ENCODE data around the gene GPC3.
"Not testable (repeated sequence)": the region's sequence is repeated elsewhere in the genome, so short reads cannot be mapped to it uniquely, and the experiment has no call there.

The GPC3 gene

DNA sequence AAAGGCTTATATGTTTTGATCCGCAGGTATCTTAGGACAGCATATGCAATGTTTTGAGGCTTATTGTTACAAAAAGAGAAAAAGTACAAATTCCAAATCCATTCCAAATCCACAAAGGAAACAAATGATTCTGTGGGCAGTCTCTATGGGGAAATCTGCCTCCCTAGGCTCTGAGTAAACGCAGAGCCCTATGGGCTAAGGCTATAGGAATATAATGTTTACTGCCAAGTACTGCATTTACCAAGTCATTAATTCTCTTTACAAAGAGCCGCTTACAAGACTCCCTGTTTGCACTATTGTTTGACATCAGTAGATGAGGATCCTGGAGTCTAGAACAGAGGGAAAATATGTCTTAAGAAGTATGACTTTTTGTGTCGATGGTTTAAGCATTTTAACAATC is 357.7 kb downstream of the GPC3 start:
- Histone ChIP-seq H3K4me1 (ENCODE audit: insufficient read depth, low read length) (peaks cover 10% of the 10 kb centered on the region; the same call in 1 of the 2 replicates), H3K9me3 (ENCODE audit: control insufficient read depth, insufficient read depth, low read length) (no peaks in the 10 kb centered on the region), H3K36me3 (ENCODE audit: insufficient read depth, low read length) (no peaks in the 10 kb centered on the region), H3K9ac (ENCODE audit: low read depth, low read length) (no peak overlapping the region)

DNA sequence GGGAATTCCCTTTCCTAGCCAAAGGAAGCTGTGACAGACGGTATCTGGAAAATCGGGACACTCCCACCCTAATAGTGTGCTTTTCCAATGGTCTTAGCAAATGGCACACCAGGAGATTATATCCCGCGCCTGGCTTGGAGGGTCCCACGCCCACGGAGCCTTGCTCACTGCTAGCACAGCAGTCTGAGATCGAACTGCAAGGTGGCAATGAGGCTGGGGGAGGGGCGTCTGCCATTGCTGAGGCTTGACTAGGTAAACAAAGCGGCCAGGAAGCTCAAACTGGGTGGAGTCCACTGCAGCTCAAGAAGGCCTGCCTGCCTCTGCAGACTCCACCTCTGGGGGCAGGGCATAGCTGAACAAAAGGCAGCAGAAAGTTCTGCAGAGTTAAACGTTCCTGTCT is 364.0 kb downstream of the GPC3 start:
- H3K9me3 ChIP-seq (ENCODE audit: control insufficient read depth, insufficient read depth, low read length); H3K9ac ChIP-seq (ENCODE audit: low read depth, low read length); H3K36me3 ChIP-seq (ENCODE audit: insufficient read depth, low read length); H3K4me1 ChIP-seq (ENCODE audit: insufficient read depth, low read length): not testable (repeated sequence)

DNA sequence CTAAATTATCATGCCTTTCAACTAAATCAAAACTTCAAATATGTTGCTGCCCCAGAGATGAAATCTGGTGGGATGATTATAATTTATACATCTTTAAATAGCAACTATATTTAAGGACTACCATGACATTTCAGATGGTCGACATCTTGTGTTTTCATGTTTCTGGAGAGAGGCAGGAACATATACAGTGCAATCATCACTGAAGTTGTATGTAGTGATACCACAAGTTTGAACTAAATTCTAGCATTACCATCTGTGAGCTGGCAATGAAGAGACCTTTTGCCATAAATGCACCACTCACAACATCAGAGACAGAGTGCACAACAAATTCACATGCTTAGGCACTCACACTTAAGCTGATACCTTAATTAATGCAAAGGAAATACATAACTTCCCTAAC is 373.7 kb downstream of the GPC3 start:
- H3K9me3 ChIP-seq (ENCODE audit: control insufficient read depth, insufficient read depth, low read length), result peaks cover 4% of the 10 kb centered on the region; the same call in 1 of the 2 replicates
- no peak overlapping the region for H3K9ac ChIP-seq (ENCODE audit: low read depth, low read length)
- H3K36me3 ChIP-seq (ENCODE audit: insufficient read depth, low read length), result no peaks in the 10 kb centered on the region
- no peaks in the 10 kb centered on the region for H3K4me1 ChIP-seq (ENCODE audit: insufficient read depth, low read length)

DNA sequence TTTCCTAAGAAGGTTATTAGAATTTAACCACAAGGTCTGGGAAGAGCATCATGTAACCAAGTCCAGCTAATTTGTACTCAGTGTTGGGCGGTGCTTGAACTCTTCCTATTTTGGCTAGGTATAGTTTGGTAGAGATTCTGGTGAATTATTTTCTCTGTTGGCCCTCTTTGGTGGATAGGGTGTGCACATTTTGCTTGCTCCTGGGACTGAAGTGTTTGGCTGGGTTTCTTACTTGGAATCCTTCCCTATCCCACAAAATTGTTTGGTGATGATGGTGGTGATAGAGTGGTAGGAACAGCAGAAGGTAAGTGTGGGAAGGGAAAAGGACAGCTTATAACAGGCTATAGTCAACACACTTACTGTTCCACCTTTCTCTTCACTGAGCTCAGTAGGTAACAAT is 375.3 kb downstream of the GPC3 start:
- Histone ChIP-seq H3K4me1 (ENCODE audit: insufficient read depth, low read length) (no peaks in the 10 kb centered on the region), H3K36me3 (ENCODE audit: insufficient read depth, low read length) (no peaks in the 10 kb centered on the region), H3K9me3 (ENCODE audit: control insufficient read depth, insufficient read depth, low read length) (peaks cover 4% of the 10 kb centered on the region; the same call in 1 of the 2 replicates), H3K9ac (ENCODE audit: low read depth, low read length) (no peak overlapping the region)

DNA sequence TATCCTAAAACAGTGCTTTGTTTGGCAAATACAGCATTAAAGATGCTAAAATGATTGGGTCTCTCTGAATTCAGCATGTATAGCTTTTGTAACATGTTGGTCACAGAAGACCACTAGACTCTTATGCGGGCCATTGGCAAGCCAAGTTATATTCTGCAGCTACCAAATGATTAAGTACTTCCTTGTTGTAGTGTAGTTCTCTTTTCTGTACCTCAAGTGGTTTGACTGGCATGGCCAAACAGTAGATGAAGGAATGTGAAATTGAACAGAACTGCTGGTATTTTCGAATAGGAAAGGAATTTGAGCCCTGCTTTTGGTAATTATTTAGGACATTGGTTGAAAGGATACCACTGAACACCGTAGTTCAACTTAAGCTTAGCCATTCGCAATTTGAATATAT is 376.2 kb downstream of the GPC3 start:
- Histone ChIP-seq H3K36me3 (ENCODE audit: insufficient read depth, low read length) (no peaks in the 10 kb centered on the region), H3K9ac (ENCODE audit: low read depth, low read length) (no peak overlapping the region), H3K4me1 (ENCODE audit: insufficient read depth, low read length) (no peaks in the 10 kb centered on the region), H3K9me3 (ENCODE audit: control insufficient read depth, insufficient read depth, low read length) (no peaks in the 10 kb centered on the region)

DNA sequence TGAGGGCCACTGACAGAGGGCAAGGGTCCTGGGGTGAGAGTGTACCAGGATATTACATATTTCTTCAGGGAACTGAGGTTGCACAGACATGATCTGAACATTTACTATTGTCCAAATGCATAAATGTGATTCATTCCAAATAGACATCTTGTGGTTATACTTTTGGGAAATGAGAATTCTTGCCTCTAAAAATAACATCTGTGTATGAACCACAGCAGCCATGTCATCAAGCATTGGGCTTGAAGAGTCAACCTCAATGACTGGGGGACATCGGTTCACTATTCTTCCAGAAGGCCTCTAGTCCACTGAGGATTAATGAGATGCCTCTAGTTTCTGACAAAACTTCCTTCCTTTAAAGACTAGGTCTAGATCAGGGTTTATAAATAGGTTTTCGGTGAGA is 377.0 kb downstream of the GPC3 start:
- no peaks in the 10 kb centered on the region for H3K4me1 ChIP-seq (ENCODE audit: insufficient read depth, low read length)
- H3K36me3 ChIP-seq (ENCODE audit: insufficient read depth, low read length), result no peaks in the 10 kb centered on the region
- H3K9me3 ChIP-seq (ENCODE audit: control insufficient read depth, insufficient read depth, low read length), result no peaks in the 10 kb centered on the region
- H3K9ac ChIP-seq (ENCODE audit: low read depth, low read length), result no peak overlapping the region

DNA sequence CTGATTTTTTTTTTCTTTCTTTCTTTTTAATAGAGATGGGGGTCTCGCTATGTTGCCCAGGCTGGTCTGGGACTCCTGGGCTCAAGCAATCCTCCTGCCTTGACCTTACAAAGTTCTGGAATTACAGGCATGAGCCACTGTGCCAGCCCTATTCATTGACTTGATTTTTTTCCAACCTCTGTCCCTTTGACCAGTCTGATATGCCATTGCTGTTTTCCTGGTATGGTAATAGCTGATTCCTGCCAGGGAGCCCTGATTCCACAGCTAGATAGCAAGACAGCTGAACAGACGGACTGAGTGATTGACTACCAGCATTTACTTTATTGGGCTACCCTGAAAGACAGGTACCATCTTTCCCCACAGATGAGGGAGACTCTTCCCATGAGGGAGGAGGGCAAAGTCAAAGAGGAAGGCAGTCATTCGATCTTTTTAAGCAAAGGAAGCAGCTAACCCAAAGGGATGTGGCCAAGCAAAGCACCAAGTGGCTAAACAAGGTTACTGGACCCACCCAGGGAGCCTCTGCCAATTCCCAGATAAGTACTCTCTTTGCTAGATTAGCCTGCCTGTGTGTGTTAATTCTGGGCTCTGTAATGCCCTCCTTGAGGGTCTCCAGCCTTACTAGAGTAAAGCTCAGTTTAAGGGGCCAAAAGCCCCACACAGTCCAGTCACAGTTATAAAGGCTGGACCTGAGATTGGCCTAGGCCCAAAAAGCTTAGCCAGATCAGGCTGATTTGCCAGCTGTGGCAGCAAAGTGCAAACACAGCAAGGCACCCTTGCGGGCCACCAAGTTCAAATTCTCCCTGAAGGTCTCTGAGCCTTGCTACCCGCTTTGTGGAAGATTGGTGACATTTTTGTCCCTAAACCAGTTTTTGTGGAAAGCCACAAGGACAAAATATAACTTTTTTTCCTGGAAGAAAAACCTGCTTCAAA is 377.7 kb downstream of the GPC3 start:
- H3K9ac ChIP-seq (ENCODE audit: low read depth, low read length), result no peak overlapping the region
- H3K36me3 ChIP-seq (ENCODE audit: insufficient read depth, low read length), result no peaks in the 10 kb centered on the region

DNA sequence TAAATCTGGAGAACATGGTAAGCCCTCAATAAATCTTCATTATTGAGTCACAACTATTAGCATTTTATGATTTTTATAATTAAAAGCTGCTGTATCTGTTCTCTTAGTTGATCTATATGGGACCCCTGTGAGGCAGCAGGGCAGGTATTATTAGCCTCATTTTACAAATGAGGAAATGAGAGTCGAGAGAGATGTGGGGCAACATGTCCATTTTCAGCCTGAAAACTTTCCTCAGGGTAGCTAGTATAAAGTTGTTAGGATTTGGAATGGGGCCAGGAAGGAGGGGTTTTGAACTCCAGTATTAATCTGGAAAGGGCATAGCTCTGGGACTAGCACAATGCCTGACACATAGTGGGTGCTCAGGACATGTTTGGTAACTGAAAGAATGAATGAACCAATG is 378.4 kb downstream of the GPC3 start:
- 0 out of 2 replicates have a peak, but pooled peaks cover 3% of the 10 kb centered on the region for H3K9me3 ChIP-seq (ENCODE audit: control insufficient read depth, insufficient read depth, low read length)
- H3K4me1 ChIP-seq (ENCODE audit: insufficient read depth, low read length), result no peaks in the 10 kb centered on the region
- H3K36me3 ChIP-seq (ENCODE audit: insufficient read depth, low read length), result no peaks in the 10 kb centered on the region
- no peak overlapping the region for H3K9ac ChIP-seq (ENCODE audit: low read depth, low read length)

More for the DNA sequence above, 377.7 kb downstream of the GPC3 start:
- Histone ChIP-seq H3K4me1 (ENCODE audit: insufficient read depth, low read length) (no peaks in the 10 kb centered on the region), H3K9me3 (ENCODE audit: control insufficient read depth, insufficient read depth, low read length) (no peaks in the 10 kb centered on the region)

DNA sequence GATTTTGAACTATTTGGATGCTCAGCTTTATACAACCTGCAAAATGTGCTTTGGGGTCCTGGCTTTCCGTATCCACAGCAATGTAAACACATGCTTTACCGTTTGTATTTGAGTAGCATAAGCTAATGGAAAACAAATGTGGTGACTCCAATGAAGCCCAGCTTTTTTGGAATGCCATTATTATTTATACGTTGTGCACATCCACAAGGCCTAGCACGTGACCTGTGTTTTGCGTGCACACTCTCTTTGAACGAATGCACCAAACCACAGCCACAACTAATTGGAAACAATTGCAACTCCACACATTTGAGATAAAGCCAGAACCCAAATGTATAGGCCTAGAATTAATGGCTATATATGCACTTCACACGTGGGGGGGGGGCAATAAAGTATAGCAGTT is 380.6 kb downstream of the GPC3 start:
- peaks cover 4% of the 10 kb centered on the region; the same call in 1 of the 2 replicates for H3K4me1 ChIP-seq (ENCODE audit: insufficient read depth, low read length)
- no peaks in the 10 kb centered on the region for H3K36me3 ChIP-seq (ENCODE audit: insufficient read depth, low read length)
- no peak overlapping the region for H3K9ac ChIP-seq (ENCODE audit: low read depth, low read length)
- 0 out of 2 replicates have a peak, but pooled peaks cover 3% of the 10 kb centered on the region for H3K9me3 ChIP-seq (ENCODE audit: control insufficient read depth, insufficient read depth, low read length)

DNA sequence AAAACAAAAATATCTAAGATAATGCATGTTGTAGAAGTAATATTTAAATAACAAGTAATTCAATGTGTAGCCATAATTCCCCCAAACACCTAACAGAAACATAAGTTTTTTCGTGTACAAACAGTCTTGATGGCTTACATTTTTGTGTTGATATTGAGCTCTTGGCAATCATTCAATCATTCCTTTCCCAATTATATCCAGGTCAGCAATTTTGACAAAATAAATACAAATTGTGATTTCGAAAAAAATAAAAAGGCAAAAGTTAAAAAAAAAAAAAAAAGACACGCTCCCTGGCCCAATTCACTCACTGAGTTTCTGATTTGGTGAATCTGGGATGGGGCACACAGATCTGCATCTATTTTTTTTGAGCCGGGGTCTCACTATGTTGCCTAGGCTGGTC is 382.5 kb downstream of the GPC3 start:
- Histone ChIP-seq H3K36me3 (ENCODE audit: insufficient read depth, low read length) (no peaks in the 10 kb centered on the region), H3K9me3 (ENCODE audit: control insufficient read depth, insufficient read depth, low read length) (0 out of 2 replicates have a peak, but pooled peaks cover 3% of the 10 kb centered on the region), H3K9ac (ENCODE audit: low read depth, low read length) (no peak overlapping the region), H3K4me1 (ENCODE audit: insufficient read depth, low read length) (peaks cover 4% of the 10 kb centered on the region; the same call in 1 of the 2 replicates)

DNA sequence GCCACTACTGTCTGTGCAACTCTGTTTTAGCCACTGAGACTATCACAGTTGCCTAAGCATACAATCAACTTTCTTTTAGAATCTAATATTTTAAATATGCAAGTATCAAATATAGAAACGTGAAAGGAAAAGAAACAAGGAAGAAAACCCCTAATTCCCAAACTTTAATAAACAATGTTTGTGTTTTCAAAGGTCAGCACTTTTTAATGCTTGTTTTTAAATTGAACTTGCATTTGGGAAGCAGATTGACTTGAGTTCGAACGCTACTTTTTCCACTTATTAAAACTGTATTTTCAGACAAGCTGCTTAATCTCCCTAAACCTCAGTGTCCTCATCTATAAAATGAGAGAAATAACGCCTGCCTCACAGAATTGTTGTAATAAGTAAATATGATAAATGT is 384.3 kb downstream of the GPC3 start:
- Histone ChIP-seq H3K9me3 (ENCODE audit: control insufficient read depth, insufficient read depth, low read length) (0 out of 2 replicates have a peak, but pooled peaks cover 3% of the 10 kb centered on the region), H3K4me1 (ENCODE audit: insufficient read depth, low read length) (peaks cover 4% of the 10 kb centered on the region; the same call in 1 of the 2 replicates), H3K9ac (ENCODE audit: low read depth, low read length) (no peak overlapping the region), H3K36me3 (ENCODE audit: insufficient read depth, low read length) (no peaks in the 10 kb centered on the region)

DNA sequence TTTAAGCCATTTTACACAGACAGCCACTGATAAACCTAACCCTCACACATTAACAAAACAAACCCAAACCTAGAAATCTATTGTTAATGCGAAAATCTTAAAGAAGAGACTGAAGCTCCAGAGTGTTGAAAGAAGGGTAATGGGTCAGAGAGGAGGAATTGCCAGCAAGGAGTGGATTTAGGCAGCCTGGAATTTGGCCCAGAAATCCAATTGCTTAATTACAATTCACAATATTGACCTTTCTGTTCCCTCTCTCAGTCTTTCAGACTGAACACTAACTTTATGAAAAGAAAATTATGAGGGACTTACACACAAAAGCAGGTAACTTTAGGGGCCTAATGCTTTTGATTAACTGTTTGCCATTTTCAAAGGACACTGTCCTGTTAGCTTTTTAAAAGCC is 384.9 kb downstream of the GPC3 start:
- 0 out of 2 replicates have a peak, but pooled peaks cover 3% of the 10 kb centered on the region for H3K9me3 ChIP-seq (ENCODE audit: control insufficient read depth, insufficient read depth, low read length)
- peaks cover 4% of the 10 kb centered on the region; the same call in 1 of the 2 replicates for H3K4me1 ChIP-seq (ENCODE audit: insufficient read depth, low read length)
- no peak overlapping the region for H3K9ac ChIP-seq (ENCODE audit: low read depth, low read length)
- no peaks in the 10 kb centered on the region for H3K36me3 ChIP-seq (ENCODE audit: insufficient read depth, low read length)

DNA sequence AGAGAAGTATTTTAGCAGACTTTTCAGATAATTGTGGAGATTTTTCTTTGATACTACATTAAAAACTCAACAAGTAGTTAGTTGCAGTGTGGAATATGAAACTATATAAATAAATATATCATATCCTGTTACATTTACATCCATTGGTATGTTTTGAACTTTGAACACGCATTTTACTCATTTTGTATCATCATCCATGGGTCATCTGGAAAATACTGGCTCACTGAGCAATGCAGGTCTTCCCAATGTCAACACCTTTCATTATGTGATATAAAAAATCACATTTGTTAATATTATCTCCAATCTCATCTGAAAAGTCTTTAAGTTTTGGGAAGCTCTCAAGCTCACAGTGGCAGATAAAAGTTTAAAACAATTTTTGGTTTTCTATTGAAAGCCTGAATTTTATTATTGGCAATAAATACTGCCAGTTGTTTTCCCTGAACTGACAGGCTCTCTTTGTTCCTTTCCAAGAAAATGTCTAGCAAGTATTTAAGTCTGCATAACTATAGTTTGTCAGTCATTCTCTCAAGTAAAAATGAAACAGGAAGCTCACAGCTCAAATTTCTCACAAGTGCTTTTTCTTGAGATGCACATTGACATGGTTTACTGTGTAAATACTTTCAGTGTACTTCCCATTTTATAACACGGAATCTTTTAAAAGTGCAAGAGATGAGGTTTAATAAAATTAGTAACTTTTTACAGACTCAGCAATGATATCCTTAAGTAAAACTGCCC is 386.6 kb downstream of the GPC3 start:
- Histone ChIP-seq H3K9ac (ENCODE audit: low read depth, low read length) (no peak overlapping the region), H3K4me1 (ENCODE audit: insufficient read depth, low read length) (peaks cover 4% of the 10 kb centered on the region; the same call in 1 of the 2 replicates), H3K9me3 (ENCODE audit: control insufficient read depth, insufficient read depth, low read length) (0 out of 2 replicates have a peak, but pooled peaks cover 3% of the 10 kb centered on the region), H3K36me3 (ENCODE audit: insufficient read depth, low read length) (no peaks in the 10 kb centered on the region)

DNA sequence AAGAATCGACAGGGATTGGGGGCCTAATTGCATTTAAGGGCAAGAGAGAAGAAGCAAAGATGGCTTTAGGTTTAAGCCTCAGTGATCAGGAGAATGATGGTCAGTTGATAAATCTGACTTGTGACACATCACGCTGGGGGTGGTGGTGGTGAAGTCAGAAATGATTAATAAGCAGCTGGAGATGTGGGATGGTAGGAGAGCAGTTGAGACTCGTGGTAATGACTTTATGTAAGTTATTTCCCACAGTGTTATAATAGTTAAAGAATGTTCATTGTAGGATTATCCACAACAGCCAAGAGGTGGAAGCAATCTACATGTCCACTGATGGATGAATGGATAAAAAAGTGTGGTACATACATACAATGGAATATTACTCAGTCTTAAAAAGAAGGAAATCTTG is 391.2 kb downstream of the GPC3 start:
- H3K9ac ChIP-seq (ENCODE audit: low read depth, low read length), result no peak overlapping the region
- H3K9me3 ChIP-seq (ENCODE audit: control insufficient read depth, insufficient read depth, low read length), result no peaks in the 10 kb centered on the region
- no peaks in the 10 kb centered on the region for H3K36me3 ChIP-seq (ENCODE audit: insufficient read depth, low read length)
- no peaks in the 10 kb centered on the region for H3K4me1 ChIP-seq (ENCODE audit: insufficient read depth, low read length)

Measured in ES-I3 (cell line).